BLaER1 (cell line): ENCODE data around the gene SLC25A33.

Source experiments
- H3K27ac ChIP-seq: shearing (Covaris generic); formaldehyde crosslinking; 2 replicates; pipeline ENCODE4 v1.8.1; 2022
- H3K27me3 ChIP-seq: shearing (Covaris generic); formaldehyde crosslinking; 2 replicates; pipeline ENCODE4 v1.8.1; 2022
- H3K36me3 ChIP-seq: shearing (Covaris generic); formaldehyde crosslinking; 2 replicates; pipeline ENCODE4 v1.8.1; 2022
- H3K4me1 ChIP-seq: shearing (Covaris generic); formaldehyde crosslinking; 2 replicates; pipeline ENCODE4 v1.8.1; 2022
- H3K4me2 ChIP-seq: shearing (Covaris generic); formaldehyde crosslinking; 2 replicates; pipeline ENCODE4 v1.8.1; 2022
- H3K4me3 ChIP-seq: shearing (Covaris generic); formaldehyde crosslinking; 2 replicates; pipeline ENCODE4 v1.8.1; 2022
- H3K9ac ChIP-seq: shearing (Covaris generic); formaldehyde crosslinking; 2 replicates; pipeline ENCODE4 v1.8.1; 2022
- H3K9me3 ChIP-seq: shearing (Covaris generic); formaldehyde crosslinking; 2 replicates; pipeline ENCODE4 v1.8.1; 2022
- H4K20me1 ChIP-seq: shearing (Covaris generic); formaldehyde crosslinking; 2 replicates; pipeline ENCODE4 v1.8.1; 2022
- Cebpa-rat ChIP-seq: shearing (Covaris generic); IDR thresholded peaks from 2 replicates; pipeline ENCODE4 v1.8.1; 2022

Gene SLC25A33

GRCh38 chr1:9599741-9600140 is 60.5 kb downstream of the SLC25A33 start:
- H3K4me1 ChIP-seq: peaks cover 56% of the 10 kb centered on the region
- no peaks in the 10 kb centered on the region for H3K27me3 ChIP-seq
- no peak overlapping the region for H3K9ac ChIP-seq
- peaks cover 97% of the 10 kb centered on the region for H4K20me1 ChIP-seq
- H3K27ac ChIP-seq: peak overlapping the region; percentile 41; the same call in 1 of the 2 replicates
- no peak for TF ChIP-seq Cebpa-rat
- no peaks in the 10 kb centered on the region for H3K9me3 ChIP-seq
- peak overlapping the region; percentile 42 for H3K4me2 ChIP-seq
- H3K4me3 ChIP-seq: no peak overlapping the region
- H3K36me3 ChIP-seq: peaks cover 98% of the 10 kb centered on the region

GRCh38 chr1:9600861-9601834 is 61.9 kb downstream of the SLC25A33 start:
- Histone ChIP-seq H3K9ac (0 out of 2 replicates have a peak overlapping the region, but pooled peaks have one; percentile 6), H3K4me3 (no peak overlapping the region), H4K20me1 (peaks cover 97% of the 10 kb centered on the region), H3K4me2 (no peak overlapping the region), H3K27ac (no peak overlapping the region), H3K36me3 (peaks cover 100% of the 10 kb centered on the region), H3K4me1 (peaks cover 42% of the 10 kb centered on the region), H3K27me3 (no peaks in the 10 kb centered on the region), H3K9me3 (no peaks in the 10 kb centered on the region)
- TF ChIP-seq Cebpa-rat: no peak

GRCh38 chr1:9601942-9602793 is 62.9 kb downstream of the SLC25A33 start:
- peaks cover 97% of the 10 kb centered on the region for H4K20me1 ChIP-seq
- TF ChIP-seq Cebpa-rat: no peak
- no peak overlapping the region for H3K27ac ChIP-seq
- H3K9me3 ChIP-seq: no peaks in the 10 kb centered on the region
- no peaks in the 10 kb centered on the region for H3K27me3 ChIP-seq
- peaks cover 32% of the 10 kb centered on the region for H3K4me1 ChIP-seq
- H3K9ac ChIP-seq: 0 out of 2 replicates have a peak overlapping the region, but pooled peaks have one; percentile 6
- H3K36me3 ChIP-seq: peaks cover 100% of the 10 kb centered on the region
- H3K4me3 ChIP-seq: no peak overlapping the region
- H3K4me2 ChIP-seq: no peak overlapping the region

- Histone ChIP-seq H4K20me1 (peaks cover 97% of the 10 kb centered on the region), H3K4me2 (no peak overlapping the region), H3K4me3 (no peak overlapping the region), H3K9ac (no peak overlapping the region), H3K9me3 (no peaks in the 10 kb centered on the region), H3K4me1 (peaks cover 26% of the 10 kb centered on the region), H3K27ac (no peak overlapping the region), H3K36me3 (peaks cover 100% of the 10 kb centered on the region), H3K27me3 (no peaks in the 10 kb centered on the region)
- TF ChIP-seq Cebpa-rat: no peak
Measured at GRCh38 chr1:9602794-9603167, 63.5 kb downstream of the SLC25A33 start.

- Histone ChIP-seq H4K20me1 (peaks cover 97% of the 10 kb centered on the region), H3K36me3 (peaks cover 100% of the 10 kb centered on the region)
Measured at GRCh38 chr1:9603307-9603706, 64.0 kb downstream of the SLC25A33 start.

GRCh38 chr1:9603766-9604753 is 64.8 kb downstream of the SLC25A33 start:
- H4K20me1 ChIP-seq: peaks cover 97% of the 10 kb centered on the region
- peaks cover 100% of the 10 kb centered on the region for H3K36me3 ChIP-seq
- no peak overlapping the region for H3K27ac ChIP-seq
- H3K27me3 ChIP-seq: no peaks in the 10 kb centered on the region
- H3K4me3 ChIP-seq: no peak overlapping the region
- TF ChIP-seq Cebpa-rat: no peak
- H3K9ac ChIP-seq: no peak overlapping the region
- H3K4me1 ChIP-seq: peaks cover 22% of the 10 kb centered on the region
- no peak overlapping the region for H3K4me2 ChIP-seq
- no peaks in the 10 kb centered on the region for H3K9me3 ChIP-seq

More at GRCh38 chr1:9603307-9603706, 64.0 kb downstream of the SLC25A33 start:
- Histone ChIP-seq H3K9ac (no peak overlapping the region), H3K4me1 (peaks cover 26% of the 10 kb centered on the region), H3K27ac (no peak overlapping the region), H3K4me2 (no peak overlapping the region), H3K9me3 (no peaks in the 10 kb centered on the region), H3K4me3 (no peak overlapping the region), H3K27me3 (no peaks in the 10 kb centered on the region)
- TF ChIP-seq Cebpa-rat: no peak

- Histone ChIP-seq H3K4me1 (peaks cover 14% of the 10 kb centered on the region), H3K27ac (no peak overlapping the region; the same call in 1 of the 2 replicates), H3K4me2 (no peak overlapping the region), H3K9me3 (no peaks in the 10 kb centered on the region), H3K9ac (no peak overlapping the region), H3K27me3 (no peaks in the 10 kb centered on the region), H3K36me3 (peaks cover 100% of the 10 kb centered on the region), H4K20me1 (peaks cover 97% of the 10 kb centered on the region), H3K4me3 (no peak overlapping the region)
- TF ChIP-seq Cebpa-rat: no peak
Measured at GRCh38 chr1:9604836-9605235, 65.6 kb downstream of the SLC25A33 start.

GRCh38 chr1:9605946-9606455 is 66.7 kb downstream of the SLC25A33 start:
- H3K4me3 ChIP-seq: no peak overlapping the region
- H3K4me2 ChIP-seq: no peak overlapping the region
- no peak overlapping the region for H3K27ac ChIP-seq
- no peak overlapping the region for H3K9ac ChIP-seq
- H4K20me1 ChIP-seq: peaks cover 97% of the 10 kb centered on the region
- no peak for TF ChIP-seq Cebpa-rat
- H3K9me3 ChIP-seq: no peaks in the 10 kb centered on the region
- 0 out of 2 replicates have a peak, but pooled peaks cover 7% of the 10 kb centered on the region for H3K4me1 ChIP-seq
- no peaks in the 10 kb centered on the region for H3K27me3 ChIP-seq
- H3K36me3 ChIP-seq: peaks cover 100% of the 10 kb centered on the region
